CD8-positive, alpha-beta memory T cell (primary cell): ENCODE data around the gene ABCA9. TPM values are rescaled to one million over a fixed set of nuclear protein-coding genes. Genes with fewer than 3 reads are reported as not detected.
"Not testable (repeated sequence)": the region's sequence is repeated elsewhere in the genome, so short reads cannot be mapped to it uniquely, and the experiment has no call there.

Experiments
- CTCF ChIA-PET: fragments of 350-600 bp; sonication (Branson Sonifier 250); formaldehyde crosslinking; loops from one replicate; lab custom pipeline; 2021; ENCODE audit warnings: antibody characterized with exemption; lab: Charles Lee
- POLR2A ChIA-PET: fragments of 350-600 bp; sonication (Branson Sonifier 250); formaldehyde crosslinking; loops from one replicate; lab custom pipeline; 2021; ENCODE audit warnings: antibody characterized with exemption; lab: Charles Lee
- DNase-seq, 5 donors: peaks; one replicate each; pipeline versions ENCODE4 v3.0.0 to v3.0.0-alpha.2; 2020 to 2022; ENCODE audit warnings: mixed read lengths in 1 of 5
- H3K27ac ChIP-seq: one replicate; pipeline ENCODE4 v1.7.0; 2013; ENCODE audit warnings: low read depth, mild to moderate bottlenecking, low read length, moderate library complexity
- H3K27me3 ChIP-seq: 2 replicates; pipeline ENCODE4 v1.7.0; 2013; ENCODE audit warnings: low read length, mild to moderate bottlenecking; ENCODE audit not compliant: insufficient read depth, poor library complexity, severe bottlenecking
- H3K36me3 ChIP-seq: 2 replicates; pipeline ENCODE4 v1.7.0; 2013; ENCODE audit warnings: mild to moderate bottlenecking, low read length, moderate library complexity; ENCODE audit not compliant: insufficient read depth
- H3K4me1 ChIP-seq: 2 replicates; pipeline ENCODE4 v1.7.0; 2013; ENCODE audit warnings: mild to moderate bottlenecking, low read length, moderate library complexity; ENCODE audit not compliant: insufficient read depth
- H3K4me3 ChIP-seq: 2 replicates; pipeline ENCODE4 v1.7.0; 2013; ENCODE audit warnings: mild to moderate bottlenecking, low read length
- H3K9me3 ChIP-seq: 2 replicates; pipeline ENCODE4 v1.7.0; 2013; ENCODE audit warnings: mild to moderate bottlenecking, low read length
- H3K27ac Mint-ChIP-seq, 8 donors: one replicate each; pipeline ENCODE4 v1.8.0; 2020 to 2021; ENCODE audit warnings: mixed read lengths in 8 of 8, mild to moderate bottlenecking in 6 of 8, inconsistent platforms in 3 of 8, moderate library complexity in 3 of 8
- H3K27me3 Mint-ChIP-seq, 2 donors: one replicate each; pipeline ENCODE4 v1.8.0; 2020 to 2021; ENCODE audit warnings: mixed read lengths in 2 of 2, mild to moderate bottlenecking in 1 of 2, moderate library complexity in 1 of 2
- H3K36me3 Mint-ChIP-seq, 3 donors: one replicate each; pipeline ENCODE4 v1.8.0; 2020 to 2021; ENCODE audit warnings: mixed read lengths in 3 of 3, inconsistent platforms in 1 of 3, mild to moderate bottlenecking in 1 of 3
- H3K4me1 Mint-ChIP-seq, 3 donors: one replicate each; pipeline ENCODE4 v1.8.0; 2020 to 2021; ENCODE audit warnings: mixed read lengths in 3 of 3, inconsistent platforms in 1 of 3, mild to moderate bottlenecking in 1 of 3
- H3K4me3 Mint-ChIP-seq, 7 donors: one replicate each; pipeline ENCODE4 v1.8.0; 2020 to 2021; ENCODE audit warnings: mixed read lengths in 7 of 7, mild to moderate bottlenecking in 6 of 7, moderate library complexity in 4 of 7, inconsistent platforms in 2 of 7
- H3K9me3 Mint-ChIP-seq, 5 donors: one replicate each; pipeline ENCODE4 v1.8.0; 2020 to 2022; ENCODE audit warnings: mixed read lengths in 5 of 5, mild to moderate bottlenecking in 3 of 5, moderate library complexity in 2 of 5, inconsistent platforms in 1 of 5
- polyA plus RNA-seq: library from polyadenylated mRNA; unstranded; fragments of 300-500 nt; fragmentation: Illumina TruSeq; gene quantifications from one replicate; pipeline ENCODE4 v1.2.3, GENCODE V29; 2021
- total RNA-seq, 2 experiments: library from RNA; stranded (reverse); gene quantifications; one replicate each; pipeline ENCODE4 v1.2.3, GENCODE V29; 2021

The ABCA9 gene
- total and polyA plus RNA-seq, 3 experiments from 2014 or later: not detected

- H3K27me3 Mint-ChIP-seq: not testable (repeated sequence)
- CTCF ChIA-PET: interaction anchor here (1.3 kb wide), 1 partner anchor 10 kb away, joined by 3 read pairs; no protein-coding TSS in a partner anchor
Observed at GRCh38 chr17:69071233-69071586, 10.5 kb upstream of the ABCA9 start.

GRCh38 chr17:69070378-69071232 is 9.9 kb upstream of the ABCA9 start:
- DNase-seq, H3K27ac ChIP-seq, H3K27me3 Mint-ChIP-seq, POLR2A ChIA-PET, H3K9me3 ChIP-seq, H3K4me3 ChIP-seq, H3K36me3 ChIP-seq, H3K4me1 ChIP-seq, H3K27me3 ChIP-seq: not testable (repeated sequence)
- CTCF ChIA-PET: interaction anchor here (1.3 kb wide), 1 partner anchor 11 kb away, joined by 3 read pairs; no protein-coding TSS in a partner anchor
- H3K9me3 Mint-ChIP-seq: peaks cover 17 to 41% (median 28%) of the 10 kb centered on the region in 5 donors
- peaks cover 0 to 12% (median 2%) of the 10 kb centered on the region in 3 donors for H3K36me3 Mint-ChIP-seq
- peak overlapping the region in 6 of 8 donors; percentile 17 to 85 (median 73) for H3K27ac Mint-ChIP-seq
- peaks cover 18 to 33% (median 25%) of the 10 kb centered on the region in 3 donors for H3K4me1 Mint-ChIP-seq
- H3K4me3 Mint-ChIP-seq: peak overlapping the region in 6 of 7 donors; percentile 4 to 68 (median 60)

More at GRCh38 chr17:69071233-69071586, 10.5 kb upstream of the ABCA9 start:
- H3K36me3 Mint-ChIP-seq: peaks cover 0 to 12% (median 2%) of the 10 kb centered on the region in 3 donors
- H3K4me1 Mint-ChIP-seq: peaks cover 16 to 27% (median 24%) of the 10 kb centered on the region in 3 donors
- peak overlapping the region in 5 of 7 donors; percentile 4 to 68 (median 61) for H3K4me3 Mint-ChIP-seq
- POLR2A ChIA-PET, DNase-seq, H3K27ac ChIP-seq, H3K9me3 ChIP-seq, H3K4me3 ChIP-seq, H3K4me1 ChIP-seq, H3K36me3 ChIP-seq, H3K27me3 ChIP-seq: not testable (repeated sequence)
- H3K27ac Mint-ChIP-seq: peak overlapping the region in 4 of 8 donors; percentile 23 to 71 (median 46)
- H3K9me3 Mint-ChIP-seq: peaks cover 17 to 46% (median 32%) of the 10 kb centered on the region in 5 donors

- POLR2A ChIA-PET: no interaction called here
- CTCF ChIA-PET: no interaction called here
- H3K4me3 ChIP-seq: no peak overlapping the region
- H3K36me3 Mint-ChIP-seq: peaks cover 0 to 12% (median 2%) of the 10 kb centered on the region in 3 donors
- H3K27me3 Mint-ChIP-seq: peaks cover 2 to 14% of the 10 kb centered on the region in 2 donors
- peaks cover 21 to 42% (median 33%) of the 10 kb centered on the region in 3 donors for H3K4me1 Mint-ChIP-seq
- H3K27me3 ChIP-seq: no peaks in the 10 kb centered on the region
- H3K9me3 ChIP-seq: no peaks in the 10 kb centered on the region
- H3K27ac ChIP-seq: no peak overlapping the region
- DNase-seq: no peak
- H3K27ac Mint-ChIP-seq: no peak overlapping the region
- H3K9me3 Mint-ChIP-seq: peaks cover 12 to 30% (median 22%) of the 10 kb centered on the region in 5 donors
- H3K4me1 ChIP-seq: no peaks in the 10 kb centered on the region
- H3K36me3 ChIP-seq: no peaks in the 10 kb centered on the region
- H3K4me3 Mint-ChIP-seq: peak overlapping the region in 1 of 7 donors; percentile 13
Observed at GRCh38 chr17:69069226-69069750, 8.6 kb upstream of the ABCA9 start.

GRCh38 chr17:69067274-69068047 is 6.7 kb upstream of the ABCA9 start:
- Histone ChIP-seq H3K27ac (no peak overlapping the region), H3K4me3 (no peak overlapping the region), H3K4me1 (no peaks in the 10 kb centered on the region), H3K27me3 (no peaks in the 10 kb centered on the region), H3K36me3 (no peaks in the 10 kb centered on the region), H3K9me3 (no peaks in the 10 kb centered on the region)
- H3K4me1 Mint-ChIP-seq: peaks cover 21 to 42% (median 33%) of the 10 kb centered on the region in 3 donors
- H3K4me3 Mint-ChIP-seq: no peak overlapping the region
- no peak for DNase-seq
- peaks cover 0 to 13% (median 0%) of the 10 kb centered on the region in 3 donors for H3K36me3 Mint-ChIP-seq
- CTCF ChIA-PET: no interaction called here
- H3K9me3 Mint-ChIP-seq: peaks cover 3 to 15% (median 12%) of the 10 kb centered on the region in 5 donors
- peak overlapping the region in 1 of 8 donors; percentile 71 for H3K27ac Mint-ChIP-seq
- H3K27me3 Mint-ChIP-seq: peaks cover 2 to 24% of the 10 kb centered on the region in 2 donors
- POLR2A ChIA-PET: no interaction called here

- Histone ChIP-seq H3K27me3 (no peaks in the 10 kb centered on the region), H3K36me3 (no peaks in the 10 kb centered on the region), H3K27ac (no peak overlapping the region), H3K4me1 (no peaks in the 10 kb centered on the region), H3K9me3 (no peaks in the 10 kb centered on the region), H3K4me3 (no peak overlapping the region)
- peaks cover 0 to 8% (median 0%) of the 10 kb centered on the region in 3 donors for H3K36me3 Mint-ChIP-seq
- H3K27ac Mint-ChIP-seq: peak overlapping the region in 2 of 8 donors; percentile 10 to 35
- peaks cover 2 to 24% of the 10 kb centered on the region in 2 donors for H3K27me3 Mint-ChIP-seq
- DNase-seq: no peak
- POLR2A ChIA-PET: no interaction called here
- no peak overlapping the region for H3K4me3 Mint-ChIP-seq
- peaks cover 21 to 37% (median 31%) of the 10 kb centered on the region in 3 donors for H3K4me1 Mint-ChIP-seq
- CTCF ChIA-PET: no interaction called here
- peaks cover 3 to 8% (median 5%) of the 10 kb centered on the region in 5 donors for H3K9me3 Mint-ChIP-seq
Observed at GRCh38 chr17:69066482-69066881, 5.8 kb upstream of the ABCA9 start.

GRCh38 chr17:69065113-69065512 is 4.4 kb upstream of the ABCA9 start:
- no peak overlapping the region for H3K4me3 Mint-ChIP-seq
- ChIA-PET POLR2A (no interaction called here), CTCF (no interaction called here)
- no peak overlapping the region for H3K4me3 ChIP-seq
- no peaks in the 10 kb centered on the region for H3K9me3 ChIP-seq
- no peaks in the 10 kb centered on the region for H3K4me1 ChIP-seq
- H3K9me3 Mint-ChIP-seq: peaks cover 0 to 8% (median 0%) of the 10 kb centered on the region in 5 donors
- peaks cover 0 to 5% (median 0%) of the 10 kb centered on the region in 3 donors for H3K36me3 Mint-ChIP-seq
- peaks cover 2 to 24% of the 10 kb centered on the region in 2 donors for H3K27me3 Mint-ChIP-seq
- H3K27me3 ChIP-seq: no peaks in the 10 kb centered on the region
- DNase-seq: no peak
- no peak overlapping the region for H3K27ac Mint-ChIP-seq
- H3K4me1 Mint-ChIP-seq: peaks cover 13 to 27% (median 19%) of the 10 kb centered on the region in 3 donors
- no peaks in the 10 kb centered on the region for H3K36me3 ChIP-seq
- H3K27ac ChIP-seq: no peak overlapping the region

- Histone ChIP-seq H3K4me3 (no peak overlapping the region), H3K27me3 (no peaks in the 10 kb centered on the region), H3K27ac (no peak overlapping the region), H3K9me3 (no peaks in the 10 kb centered on the region), H3K4me1 (no peaks in the 10 kb centered on the region), H3K36me3 (no peaks in the 10 kb centered on the region)
- Mint-ChIP-seq H3K9me3 (peaks cover 0 to 8% (median 0%) of the 10 kb centered on the region in 5 donors), H3K4me1 (peaks cover 13 to 27% (median 19%) of the 10 kb centered on the region in 3 donors), H3K27me3 (peaks cover 2 to 24% of the 10 kb centered on the region in 2 donors), H3K4me3 (no peak overlapping the region), H3K27ac (no peak overlapping the region), H3K36me3 (peaks cover 0 to 5% (median 0%) of the 10 kb centered on the region in 3 donors)
- no peak for DNase-seq
- CTCF ChIA-PET: no interaction called here
- POLR2A ChIA-PET: no interaction called here
Observed at GRCh38 chr17:69064476-69064875, 3.7 kb upstream of the ABCA9 start.
